Osteocyte (in vitro differentiated cells): ENCODE data around the gene ATP6AP1. TPM values are rescaled to one million over a fixed set of nuclear protein-coding genes. Genes with fewer than 3 reads are reported as not detected.

Source experiments
- DNase-seq: peaks from one replicate; pipeline ENCODE4 v3.0.0; 2021; ENCODE audit warnings: mixed read lengths; ENCODE audit not compliant: unreplicated experiment; ENCODE audit errors: extremely low spot score
- H3K27ac Mint-ChIP-seq: one replicate; pipeline ENCODE4 v1.8.0; 2021; ENCODE audit warnings: mild to moderate bottlenecking, mixed read lengths; ENCODE audit not compliant: unreplicated experiment
- H3K27me3 Mint-ChIP-seq: one replicate; pipeline ENCODE4 v1.8.0; 2021; ENCODE audit warnings: mixed read lengths; ENCODE audit not compliant: unreplicated experiment
- H3K36me3 Mint-ChIP-seq: one replicate; pipeline ENCODE4 v1.8.0; 2021; ENCODE audit warnings: mixed read lengths; ENCODE audit not compliant: unreplicated experiment
- H3K4me1 Mint-ChIP-seq: one replicate; pipeline ENCODE4 v1.8.0; 2021; ENCODE audit warnings: mixed read lengths; ENCODE audit not compliant: unreplicated experiment
- H3K4me3 Mint-ChIP-seq: one replicate; pipeline ENCODE4 v1.8.0; 2021; ENCODE audit warnings: mild to moderate bottlenecking, moderate library complexity, mixed read lengths; ENCODE audit not compliant: unreplicated experiment
- H3K9me3 Mint-ChIP-seq: one replicate; pipeline ENCODE4 v1.8.0; 2021; ENCODE audit warnings: mixed read lengths; ENCODE audit not compliant: unreplicated experiment
- total RNA-seq: library from RNA; stranded (reverse); gene quantifications from 2 replicates; pipeline ENCODE4 v1.2.1, GENCODE V29; 2021
- TF ChIP-seq, protein P1 (sequence below): fragments of 200-600 bp; sonication (generic); IDR thresholded peaks from 2 replicates; pipeline ENCODE4 v1.5.0; 2021; ENCODE audit warnings: antibody characterized with exemption, mild to moderate bottlenecking, moderate library complexity

ATP6AP1 gene
- total RNA-seq, 1 donor from 2014 or later = 144 TPM

DNA sequence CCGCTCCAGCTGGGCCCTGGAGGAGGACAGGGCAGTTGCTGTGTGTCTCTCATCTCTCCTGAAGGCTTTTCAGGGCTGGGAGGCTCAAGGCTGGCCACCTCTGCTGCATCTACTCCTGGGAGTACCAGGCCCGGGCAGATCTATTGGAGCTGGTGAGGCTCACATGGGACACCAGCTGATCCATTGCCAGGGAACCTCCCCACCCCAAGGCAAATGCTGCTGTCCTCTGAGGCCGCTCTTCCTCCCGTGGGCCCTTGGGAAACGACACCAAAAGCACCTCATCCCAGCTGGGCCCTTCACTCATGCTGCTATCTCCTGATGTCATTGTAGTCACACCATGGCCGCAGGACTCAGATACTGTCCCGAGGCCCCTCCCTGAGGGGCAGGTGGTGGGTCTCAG lies 54.3 kb downstream of the ATP6AP1 start:
- DNase-seq = no peak
- TF ChIP-seq, protein P1, sequence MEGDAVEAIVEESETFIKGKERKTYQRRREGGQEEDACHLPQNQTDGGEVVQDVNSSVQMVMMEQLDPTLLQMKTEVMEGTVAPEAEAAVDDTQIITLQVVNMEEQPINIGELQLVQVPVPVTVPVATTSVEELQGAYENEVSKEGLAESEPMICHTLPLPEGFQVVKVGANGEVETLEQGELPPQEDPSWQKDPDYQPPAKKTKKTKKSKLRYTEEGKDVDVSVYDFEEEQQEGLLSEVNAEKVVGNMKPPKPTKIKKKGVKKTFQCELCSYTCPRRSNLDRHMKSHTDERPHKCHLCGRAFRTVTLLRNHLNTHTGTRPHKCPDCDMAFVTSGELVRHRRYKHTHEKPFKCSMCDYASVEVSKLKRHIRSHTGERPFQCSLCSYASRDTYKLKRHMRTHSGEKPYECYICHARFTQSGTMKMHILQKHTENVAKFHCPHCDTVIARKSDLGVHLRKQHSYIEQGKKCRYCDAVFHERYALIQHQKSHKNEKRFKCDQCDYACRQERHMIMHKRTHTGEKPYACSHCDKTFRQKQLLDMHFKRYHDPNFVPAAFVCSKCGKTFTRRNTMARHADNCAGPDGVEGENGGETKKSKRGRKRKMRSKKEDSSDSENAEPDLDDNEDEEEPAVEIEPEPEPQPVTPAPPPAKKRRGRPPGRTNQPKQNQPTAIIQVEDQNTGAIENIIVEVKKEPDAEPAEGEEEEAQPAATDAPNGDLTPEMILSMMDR = no peak
- H3K27ac Mint-ChIP-seq = no peak overlapping the region
- peaks cover 5% of the 10 kb centered on the region for H3K4me1 Mint-ChIP-seq
- no peaks in the 10 kb centered on the region for H3K9me3 Mint-ChIP-seq
- H3K4me3 Mint-ChIP-seq = no peak overlapping the region
- H3K27me3 Mint-ChIP-seq = no peaks in the 10 kb centered on the region
- H3K36me3 Mint-ChIP-seq = no peaks in the 10 kb centered on the region

DNA sequence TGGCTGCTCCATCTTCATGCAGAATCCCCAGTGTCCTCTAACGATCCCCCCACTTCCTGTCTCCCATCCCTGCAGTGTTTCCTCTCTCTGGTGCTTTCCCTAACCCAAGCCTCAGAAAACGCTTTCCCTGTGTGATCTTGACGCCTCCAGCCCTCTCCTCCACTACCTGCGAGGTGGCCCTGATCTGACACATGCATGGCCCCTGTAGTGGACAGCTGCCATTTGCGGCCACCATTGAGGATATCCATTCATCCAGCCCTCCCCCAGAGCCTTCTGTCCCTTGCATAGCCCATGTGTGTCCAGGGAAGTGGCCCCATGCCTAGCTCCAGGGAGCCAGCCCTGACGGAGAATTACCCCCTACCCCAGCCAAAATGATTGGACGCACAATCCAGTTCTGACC lies 54.8 kb downstream of the ATP6AP1 start:
- no peaks in the 10 kb centered on the region for H3K27me3 Mint-ChIP-seq
- no peak overlapping the region for H3K4me3 Mint-ChIP-seq
- no peak for DNase-seq
- H3K4me1 Mint-ChIP-seq = peaks cover 3% of the 10 kb centered on the region
- TF ChIP-seq, protein P1 = no peak
- no peaks in the 10 kb centered on the region for H3K36me3 Mint-ChIP-seq
- H3K9me3 Mint-ChIP-seq = no peaks in the 10 kb centered on the region
- H3K27ac Mint-ChIP-seq = no peak overlapping the region

DNA sequence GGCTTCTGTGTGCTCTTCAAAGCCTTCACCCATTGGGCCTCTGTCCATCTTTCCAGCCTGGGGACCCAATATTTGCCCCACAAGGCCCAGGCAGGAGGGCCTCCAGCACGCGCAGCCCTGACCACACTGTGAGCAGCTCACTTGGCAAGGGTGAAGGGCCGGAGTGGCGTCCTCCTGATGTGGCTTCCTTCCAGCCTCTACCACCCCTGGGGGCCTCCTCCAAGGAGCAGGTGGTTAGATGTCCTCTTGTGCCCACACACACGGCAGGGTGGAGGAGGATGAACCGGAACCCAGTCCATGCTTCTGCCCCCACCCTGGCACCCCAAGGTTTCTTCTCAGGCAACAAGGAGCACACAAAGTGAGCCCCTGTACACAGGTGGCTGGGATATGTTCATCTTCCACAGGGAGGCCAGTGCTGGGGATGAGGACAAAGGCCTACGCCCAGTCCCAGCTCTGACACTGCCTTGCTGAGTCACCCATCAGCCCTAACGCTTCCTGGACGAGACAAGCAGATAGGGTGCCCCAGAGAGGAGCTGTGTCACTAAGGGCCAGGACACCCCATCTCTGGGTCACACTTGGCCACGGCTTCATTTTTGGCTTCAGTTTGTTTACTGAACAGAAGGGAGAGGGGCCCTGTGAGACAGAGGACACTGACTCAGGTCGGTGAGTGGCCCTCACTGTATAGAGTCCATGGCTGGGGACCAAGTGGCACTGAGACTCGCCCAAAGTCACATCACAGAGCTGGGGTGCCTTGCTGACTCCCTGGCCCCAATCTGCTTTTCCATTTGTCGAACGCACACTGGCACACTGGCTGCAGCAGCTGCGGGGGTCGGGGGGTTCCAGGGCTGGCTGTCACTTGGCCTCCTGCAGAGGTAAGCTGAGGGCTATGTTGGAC lies 56.0 kb downstream of the ATP6AP1 start:
- TF ChIP-seq, protein P1 = no peak
- Mint-ChIP-seq H3K36me3 (no peaks in the 10 kb centered on the region), H3K27me3 (no peaks in the 10 kb centered on the region), H3K9me3 (no peaks in the 10 kb centered on the region), H3K4me3 (no peak overlapping the region), H3K27ac (no peak overlapping the region), H3K4me1 (peaks cover 7% of the 10 kb centered on the region)
- DNase-seq = no peak

DNA sequence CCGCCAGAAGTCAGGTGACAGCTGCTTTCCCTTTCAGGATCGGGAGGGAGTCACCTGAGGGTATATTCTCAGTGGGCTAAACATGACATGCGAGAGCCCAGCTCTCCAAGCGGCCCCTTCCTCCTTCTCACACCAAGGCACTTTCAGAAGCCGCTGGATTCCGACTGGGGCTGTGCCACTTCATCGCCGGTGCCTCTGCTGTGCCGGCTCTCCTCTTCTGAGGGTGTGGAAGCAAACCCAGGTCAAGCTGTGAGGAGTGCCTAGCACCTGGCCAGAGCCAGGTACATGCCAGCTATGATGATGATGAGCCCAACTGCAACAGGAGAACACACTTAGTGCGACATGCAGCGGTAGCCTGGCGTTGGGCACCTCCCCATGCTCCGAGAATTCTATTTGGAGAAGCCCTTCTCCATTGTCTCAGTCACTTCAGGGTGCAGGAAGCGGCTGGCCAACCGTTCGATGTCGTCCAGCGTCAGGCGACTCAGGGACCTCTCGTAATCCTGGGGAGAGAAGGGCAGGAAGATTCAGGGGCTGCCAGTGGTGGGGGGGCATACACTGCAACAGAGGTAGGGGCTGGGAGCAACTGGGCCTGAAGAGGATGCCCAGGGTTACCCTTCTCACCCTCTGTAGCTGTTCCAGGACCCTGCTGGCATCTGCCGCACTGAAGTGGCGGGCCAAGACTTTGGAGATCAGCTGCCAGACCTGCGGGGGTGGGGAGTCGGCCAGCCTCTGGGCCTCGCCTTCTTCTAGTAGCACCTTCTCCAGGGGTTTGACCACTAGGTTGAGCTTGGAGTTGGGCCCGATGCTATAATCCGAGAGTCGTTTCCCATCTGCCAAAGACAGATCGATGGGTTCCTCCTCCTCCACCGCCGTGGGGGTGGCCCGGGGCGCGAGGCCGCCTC lies 56.9 kb downstream of the ATP6AP1 start:
- Mint-ChIP-seq H3K27me3 (no peaks in the 10 kb centered on the region), H3K27ac (no peak overlapping the region), H3K36me3 (no peaks in the 10 kb centered on the region), H3K4me3 (peak overlapping the region; percentile 51), H3K4me1 (peaks cover 10% of the 10 kb centered on the region), H3K9me3 (no peaks in the 10 kb centered on the region)
- DNase-seq = no peak
- TF ChIP-seq, protein P1 = no peak

DNA sequence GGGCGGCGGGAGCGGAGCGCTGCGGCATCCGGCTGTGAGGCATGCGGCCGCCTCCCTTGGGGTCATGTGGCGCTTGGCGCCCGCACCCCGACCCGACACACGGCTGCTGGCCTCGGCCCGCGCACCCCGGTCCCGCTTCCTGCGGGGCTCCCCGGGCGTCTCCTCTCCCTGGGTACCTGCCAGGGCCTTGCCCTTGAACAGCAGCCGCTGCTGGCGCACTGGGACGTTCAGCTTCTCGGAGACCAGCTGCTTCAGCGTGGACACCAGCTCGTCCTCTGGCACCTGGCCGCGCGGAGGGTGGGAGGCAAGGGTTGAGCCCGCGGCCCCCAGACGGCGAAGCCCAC lies 57.5 kb downstream of the ATP6AP1 start:
- no peaks in the 10 kb centered on the region for H3K9me3 Mint-ChIP-seq
- TF ChIP-seq, protein P1 = no peak
- H3K4me3 Mint-ChIP-seq = peak overlapping the region; percentile 35
- H3K27ac Mint-ChIP-seq = no peak overlapping the region
- peaks cover 14% of the 10 kb centered on the region for H3K4me1 Mint-ChIP-seq
- H3K27me3 Mint-ChIP-seq = no peaks in the 10 kb centered on the region
- peak; percentile 83 for DNase-seq
- no peaks in the 10 kb centered on the region for H3K36me3 Mint-ChIP-seq
